MM.1S (cell line): Measurements from ENCODE around the gene TBX18.

Source experiments
- DNase-seq: peaks from one replicate; pipeline ENCODE4 v3.0.0-alpha.2; 2015
- H2AFZ ChIP-seq: fragments of 300-600 bp; sonication (generic); 2 replicates; pipeline ENCODE4 v1.6.0; 2016; ENCODE audit warnings: antibody characterized with exemption, low read length
- H3F3A ChIP-seq: fragments of 300-600 bp; sonication (generic); 2 replicates; pipeline ENCODE4 v1.6.1; 2016; ENCODE audit warnings: mild to moderate bottlenecking, antibody characterized with exemption, low read length, moderate library complexity, mixed read lengths; ENCODE audit not compliant: insufficient read depth
- H3K27ac ChIP-seq: fragments of 300-600 bp; sonication (generic); 2 replicates; pipeline ENCODE4 v1.5.1; 2016; ENCODE audit warnings: mild to moderate bottlenecking, low read length
- H3K27me3 ChIP-seq: fragments of 300-600 bp; sonication (generic); replicated peaks from 2 replicates; pipeline ENCODE4 v1.6.0; 2016; ENCODE audit warnings: low read length; ENCODE audit not compliant: insufficient read depth
- H3K36me3 ChIP-seq: fragments of 300-600 bp; sonication (generic); replicated peaks from 2 replicates; pipeline ENCODE4 v1.6.1; 2016; ENCODE audit warnings: mild to moderate bottlenecking, low read length, mixed read lengths; ENCODE audit not compliant: insufficient read depth
- H3K4me1 ChIP-seq: fragments of 300-600 bp; sonication (generic); 2 replicates; pipeline ENCODE4 v1.6.1; 2016; ENCODE audit warnings: low read length, mixed read lengths
- H3K4me2 ChIP-seq: fragments of 300-600 bp; sonication (generic); 2 replicates; pipeline ENCODE4 v1.6.0; 2016; ENCODE audit warnings: low read depth, low read length
- H3K4me3 ChIP-seq: fragments of 300-600 bp; sonication (generic); 2 replicates; pipeline ENCODE4 v1.5.1; 2016; ENCODE audit warnings: low read length, mixed read lengths
- H3K79me2 ChIP-seq: fragments of 300-600 bp; sonication (generic); 2 replicates; pipeline ENCODE4 v1.6.1; 2016; ENCODE audit warnings: mixed run types, low read length, mixed read lengths
- H3K9ac ChIP-seq: fragments of 300-600 bp; sonication (generic); 2 replicates; pipeline ENCODE4 v1.6.1; 2016; ENCODE audit warnings: low read length, mixed read lengths
- H3K9me2 ChIP-seq: fragments of 300-600 bp; sonication (generic); replicated peaks from 2 replicates; pipeline ENCODE4 v1.6.1; 2016; ENCODE audit warnings: mild to moderate bottlenecking, low read length, mixed read lengths; ENCODE audit not compliant: insufficient read depth
- H3K9me3 ChIP-seq: fragments of 300-600 bp; sonication (generic); replicated peaks from 2 replicates; pipeline ENCODE4 v1.6.1; 2016; ENCODE audit warnings: mild to moderate bottlenecking, low read length, mixed read lengths; ENCODE audit not compliant: insufficient read depth
- H4K20me1 ChIP-seq: fragments of 300-600 bp; sonication (generic); 2 replicates; pipeline ENCODE4 v1.6.1; 2016; ENCODE audit warnings: mild to moderate bottlenecking, low read length, moderate library complexity, mixed read lengths; ENCODE audit not compliant: insufficient read depth
- CTCF ChIP-seq: fragments of 300-600 bp; sonication (generic); IDR thresholded peaks from 2 replicates; pipeline ENCODE4 v1.5.1; 2016; ENCODE audit warnings: antibody characterized with exemption, low read length, mixed read lengths
- EZH2 ChIP-seq: fragments of 300-600 bp; sonication (generic); optimal IDR thresholded peaks from 2 replicates; pipeline ENCODE3; 2017; ENCODE audit warnings: low read depth, mild to moderate bottlenecking, antibody characterized with exemption, low read length, mixed read lengths
- EZH2phosphoT487 ChIP-seq: fragments of 300-600 bp; sonication (generic); IDR thresholded peaks from 2 replicates; pipeline ENCODE4 v1.6.1; 2018; ENCODE audit warnings: antibody characterized with exemption, low read length

Gene TBX18

GRCh38 chr6:84665401-84665800, 99.0 kb downstream of the TBX18 start:
- no peak for DNase-seq
- TF ChIP-seq CTCF: no peak
- TF ChIP-seq EZH2phosphoT487: no peak
- TF ChIP-seq EZH2: no peak
- no peak overlapping the region for H3K9ac ChIP-seq
- H4K20me1 ChIP-seq: no peaks in the 10 kb centered on the region
- H3K9me3 ChIP-seq: no peaks in the 10 kb centered on the region
- no peak overlapping the region for H2AFZ ChIP-seq
- H3F3A ChIP-seq: no peaks in the 10 kb centered on the region
- no peak overlapping the region for H3K4me3 ChIP-seq
- no peak overlapping the region for H3K27ac ChIP-seq
- H3K4me1 ChIP-seq: no peaks in the 10 kb centered on the region
- no peaks in the 10 kb centered on the region for H3K79me2 ChIP-seq
- no peaks in the 10 kb centered on the region for H3K36me3 ChIP-seq
- no peak overlapping the region for H3K4me2 ChIP-seq
- no peaks in the 10 kb centered on the region for H3K9me2 ChIP-seq
- no peaks in the 10 kb centered on the region for H3K27me3 ChIP-seq

- Histone ChIP-seq H3K27ac (no peak overlapping the region), H3K4me2 (no peak overlapping the region), H3K36me3 (no peaks in the 10 kb centered on the region), H3K4me1 (no peaks in the 10 kb centered on the region), H3K9me2 (no peaks in the 10 kb centered on the region), H3K9ac (no peak overlapping the region), H4K20me1 (no peaks in the 10 kb centered on the region), H3K4me3 (no peak overlapping the region), H3K79me2 (no peaks in the 10 kb centered on the region), H2AFZ (no peak overlapping the region), H3K9me3 (no peaks in the 10 kb centered on the region), H3K27me3 (no peaks in the 10 kb centered on the region), H3F3A (no peaks in the 10 kb centered on the region)
- TF ChIP-seq EZH2 (no peak), EZH2phosphoT487 (no peak), CTCF (no peak)
- DNase-seq: no peak
Observed at GRCh38 chr6:84663866-84664265, 100.5 kb downstream of the TBX18 start.

- Histone ChIP-seq H3K27ac (no peak overlapping the region), H3K36me3 (no peaks in the 10 kb centered on the region), H3K79me2 (no peaks in the 10 kb centered on the region), H4K20me1 (no peaks in the 10 kb centered on the region), H3K27me3 (no peaks in the 10 kb centered on the region), H2AFZ (no peak overlapping the region), H3K4me2 (no peak overlapping the region), H3K4me1 (no peaks in the 10 kb centered on the region), H3K9me3 (no peaks in the 10 kb centered on the region), H3K4me3 (no peak overlapping the region), H3K9ac (no peak overlapping the region), H3K9me2 (no peaks in the 10 kb centered on the region), H3F3A (no peaks in the 10 kb centered on the region)
- TF ChIP-seq EZH2phosphoT487: no peak
- TF ChIP-seq EZH2: no peak
- TF ChIP-seq CTCF: no peak
- no peak for DNase-seq
Observed at GRCh38 chr6:84657486-84657885, 106.9 kb downstream of the TBX18 start.
